HepG2 (cell line): ENCODE results near the gene TANGO2. TPM values are rescaled to one million over a fixed set of nuclear protein-coding genes. Genes with fewer than 3 reads are reported as not detected.

Experiments
- ARHGAP35 ChIP-seq: sonication (generic); formaldehyde crosslinking; IDR thresholded peaks from 2 replicates; pipeline ENCODE4 v1.9.0; 2022; ENCODE audit warnings: mild to moderate bottlenecking, inconsistent platforms, moderate library complexity, missing genetic modification reagents, borderline replicate concordance
- GPN1 ChIP-seq: sonication (generic); formaldehyde crosslinking; IDR thresholded peaks from 2 replicates; pipeline ENCODE4 v1.5.1; 2020; ENCODE audit warnings: missing genetic modification reagents, borderline replicate concordance
- MTA1 ChIP-seq: sonication (generic); formaldehyde crosslinking; IDR thresholded peaks from 2 replicates; pipeline ENCODE4 v1.4.0; 2020; ENCODE audit warnings: missing genetic modification reagents, mild to moderate bottlenecking, borderline replicate concordance
- MXD3 ChIP-seq: IDR thresholded peaks from 2 replicates; pipeline ENCODE4 v1.6.1; 2016; ENCODE audit warnings: mild to moderate bottlenecking, missing biosample characterization, missing genetic modification reagents
- SRY ChIP-seq: sonication (generic); formaldehyde crosslinking; IDR thresholded peaks from 2 replicates; pipeline ENCODE4 v1.8.0; 2022; ENCODE audit warnings: mild to moderate bottlenecking, missing genetic modification reagents
- TBX3 ChIP-seq: fragments of 450-650 bp; IDR thresholded peaks from 2 replicates; pipeline ENCODE4 v1.6.1; 2017; ENCODE audit warnings: antibody characterized with exemption, mild to moderate bottlenecking, inconsistent platforms, borderline replicate concordance
- THYN1 ChIP-seq: sonication (generic); formaldehyde crosslinking; IDR thresholded peaks from 2 replicates; pipeline ENCODE4 v1.8.1; 2023; ENCODE audit warnings: low read depth, mild to moderate bottlenecking, moderate library complexity, missing genetic modification reagents, borderline replicate concordance
- ZBTB37 ChIP-seq: sonication (generic); formaldehyde crosslinking; IDR thresholded peaks from 2 replicates; pipeline ENCODE4 v1.4.0; 2020; ENCODE audit warnings: mild to moderate bottlenecking, missing genetic modification reagents
- ZGPAT ChIP-seq: IDR thresholded peaks from 2 replicates; pipeline ENCODE4 v1.6.1; 2016; ENCODE audit warnings: mild to moderate bottlenecking
- ZNF512B ChIP-seq: sonication (generic); formaldehyde crosslinking; IDR thresholded peaks from 2 replicates; pipeline ENCODE4 v1.5.1; 2020; ENCODE audit warnings: missing genetic modification reagents, mild to moderate bottlenecking, borderline replicate concordance
- ZNF577 ChIP-seq: sonication (generic); formaldehyde crosslinking; IDR thresholded peaks from 2 replicates; pipeline ENCODE4 v1.4.0; 2020; ENCODE audit warnings: mild to moderate bottlenecking, low read depth, missing genetic modification reagents, borderline replicate concordance
- polyA plus RNA-seq, 8 experiments: library from polyadenylated mRNA; depleted of rRNA in 3 of 8; stranded (reverse) in 7 of 8; unstranded in 1 of 8; fragments of >200 nt; fragmentation: Illumina TruSeq in 4 of 8; extraction: Trizol in 4 of 8; gene quantifications; 2 replicates each; pipeline versions ENCODE4 v1.2.1 to v1.2.3, GENCODE V29; 2011 to 2016; ENCODE audit warnings: low read depth in 4 of 8, missing spikeins in 1 of 8, mixed read lengths in 1 of 8; ENCODE audit not compliant: insufficient read depth in 1 of 8
- total RNA-seq, 5 experiments: library from RNA; depleted of rRNA; stranded (reverse); fragments of >200 nt; fragmentation: Illumina TruSeq; extraction: Trizol; gene quantifications; 2 replicates each; pipeline ENCODE4 v1.2.3, GENCODE V29; 2016; ENCODE audit warnings: low read depth in 1 of 5
- TF ChIP-seq, protein P1 (sequence below): sonication (generic); formaldehyde crosslinking; IDR thresholded peaks from 2 replicates; pipeline ENCODE4 v1.9.0; 2021; ENCODE audit warnings: missing genetic modification reagents, borderline replicate concordance
- TF ChIP-seq, protein P2 (sequence below): IDR thresholded peaks from 2 replicates; pipeline ENCODE4 v1.6.1; 2012; ENCODE audit warnings: inconsistent platforms
- TF ChIP-seq, protein P3 (sequence below): sonication (generic); formaldehyde crosslinking; IDR thresholded peaks from 2 replicates; pipeline ENCODE4 v1.5.1; 2020; ENCODE audit warnings: missing genetic modification reagents, mild to moderate bottlenecking, borderline replicate concordance

The TANGO2 gene
- total and polyA plus RNA-seq, 2 of the 13 experiments (the other 11 are each of a cell fraction or from before 2014, with no cell fraction given): 12.9 to 14.8 TPM

GRCh38 chr22:19986410-19987341 is 34.2 kb upstream of the TANGO2 start (continued):
- TF ChIP-seq MXD3 (CRISPR knock-in tag) (no peak), THYN1 (CRISPR knock-in tag) (no peak), ARHGAP35 (CRISPR knock-in tag) (peak; percentile 44; the same call in 1 of the 2 replicates), MTA1 (CRISPR knock-in tag) (0 out of 2 replicates have a peak, but pooled peaks have one; percentile 42), GPN1 (no peak), SRY (CRISPR knock-in tag) (no peak), ZGPAT (CRISPR knock-in tag) (no peak; the same call in 1 of the 2 replicates), ZNF512B (no peak), ZBTB37 (no peak), TBX3 (no peak), ZNF577 (CRISPR knock-in tag) (no peak)
- TF ChIP-seq, protein P1, sequence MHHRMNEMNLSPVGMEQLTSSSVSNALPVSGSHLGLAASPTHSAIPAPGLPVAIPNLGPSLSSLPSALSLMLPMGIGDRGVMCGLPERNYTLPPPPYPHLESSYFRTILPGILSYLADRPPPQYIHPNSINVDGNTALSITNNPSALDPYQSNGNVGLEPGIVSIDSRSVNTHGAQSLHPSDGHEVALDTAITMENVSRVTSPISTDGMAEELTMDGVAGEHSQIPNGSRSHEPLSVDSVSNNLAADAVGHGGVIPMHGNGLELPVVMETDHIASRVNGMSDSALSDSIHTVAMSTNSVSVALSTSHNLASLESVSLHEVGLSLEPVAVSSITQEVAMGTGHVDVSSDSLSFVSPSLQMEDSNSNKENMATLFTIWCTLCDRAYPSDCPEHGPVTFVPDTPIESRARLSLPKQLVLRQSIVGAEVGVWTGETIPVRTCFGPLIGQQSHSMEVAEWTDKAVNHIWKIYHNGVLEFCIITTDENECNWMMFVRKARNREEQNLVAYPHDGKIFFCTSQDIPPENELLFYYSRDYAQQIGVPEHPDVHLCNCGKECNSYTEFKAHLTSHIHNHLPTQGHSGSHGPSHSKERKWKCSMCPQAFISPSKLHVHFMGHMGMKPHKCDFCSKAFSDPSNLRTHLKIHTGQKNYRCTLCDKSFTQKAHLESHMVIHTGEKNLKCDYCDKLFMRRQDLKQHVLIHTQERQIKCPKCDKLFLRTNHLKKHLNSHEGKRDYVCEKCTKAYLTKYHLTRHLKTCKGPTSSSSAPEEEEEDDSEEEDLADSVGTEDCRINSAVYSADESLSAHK: no peak
- TF ChIP-seq, protein P2, sequence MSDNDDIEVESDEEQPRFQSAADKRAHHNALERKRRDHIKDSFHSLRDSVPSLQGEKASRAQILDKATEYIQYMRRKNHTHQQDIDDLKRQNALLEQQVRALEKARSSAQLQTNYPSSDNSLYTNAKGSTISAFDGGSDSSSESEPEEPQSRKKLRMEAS: 0 out of 2 replicates have a peak, but pooled peaks have one; percentile 23
- TF ChIP-seq, protein P3, sequence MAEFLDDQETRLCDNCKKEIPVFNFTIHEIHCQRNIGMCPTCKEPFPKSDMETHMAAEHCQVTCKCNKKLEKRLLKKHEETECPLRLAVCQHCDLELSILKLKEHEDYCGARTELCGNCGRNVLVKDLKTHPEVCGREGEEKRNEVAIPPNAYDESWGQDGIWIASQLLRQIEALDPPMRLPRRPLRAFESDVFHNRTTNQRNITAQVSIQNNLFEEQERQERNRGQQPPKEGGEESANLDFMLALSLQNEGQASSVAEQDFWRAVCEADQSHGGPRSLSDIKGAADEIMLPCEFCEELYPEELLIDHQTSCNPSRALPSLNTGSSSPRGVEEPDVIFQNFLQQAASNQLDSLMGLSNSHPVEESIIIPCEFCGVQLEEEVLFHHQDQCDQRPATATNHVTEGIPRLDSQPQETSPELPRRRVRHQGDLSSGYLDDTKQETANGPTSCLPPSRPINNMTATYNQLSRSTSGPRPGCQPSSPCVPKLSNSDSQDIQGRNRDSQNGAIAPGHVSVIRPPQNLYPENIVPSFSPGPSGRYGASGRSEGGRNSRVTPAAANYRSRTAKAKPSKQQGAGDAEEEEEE (CRISPR knock-in tag): no peak
